HepG2 (cell line): ENCODE results near the gene OGFOD3. TPM values are rescaled to one million over a fixed set of nuclear protein-coding genes. Genes with fewer than 3 reads are reported as not detected.

ENCODE experiments used
- AGO2 ChIP-seq: fragments of 200-400 bp; formaldehyde crosslinking; optimal IDR thresholded peaks from 2 replicates; pipeline ENCODE3; 2017; ENCODE audit warnings: mild to moderate bottlenecking, low read depth, low read length, moderate library complexity
- ERF ChIP-seq: IDR thresholded peaks from 2 replicates; pipeline ENCODE4 v1.6.1; 2018; ENCODE audit warnings: missing biosample characterization, missing genetic modification reagents
- FOXP1 ChIP-seq, 2 experiments: fragments of 450-650 bp in 1 of 2; IDR thresholded peaks; 2 replicates each; pipeline ENCODE4 v1.6.1; 2017 to 2018; ENCODE audit warnings: antibody characterized with exemption in 1 of 2
- ONECUT2 ChIP-seq: sonication (generic); formaldehyde crosslinking; IDR thresholded peaks from 2 replicates; pipeline ENCODE4 v1.4.0; 2020; ENCODE audit warnings: missing genetic modification reagents
- SP1 ChIP-seq, 2 experiments: fragments of 450-650 bp in 1 of 2; sonication (generic) in 1 of 2; formaldehyde crosslinking in 1 of 2; IDR thresholded peaks; 2 replicates each; pipeline versions ENCODE4 v1.4.0 to v1.6.1; 2016 to 2020; ENCODE audit warnings: missing genetic modification reagents in 1 of 2
- SSRP1 ChIP-seq: IDR thresholded peaks from 2 replicates; pipeline ENCODE4 v1.6.1; 2016; ENCODE audit warnings: control low read depth
- ZNF552 ChIP-seq: sonication (generic); formaldehyde crosslinking; IDR thresholded peaks from 2 replicates; pipeline ENCODE4 v1.9.0; 2022; ENCODE audit warnings: missing genetic modification reagents, mild to moderate bottlenecking, borderline replicate concordance
- ZNF567 ChIP-seq: sonication (generic); formaldehyde crosslinking; IDR thresholded peaks from 2 replicates; pipeline ENCODE4 v1.8.1; 2023; ENCODE audit warnings: mild to moderate bottlenecking, missing genetic modification reagents, borderline replicate concordance
- ZNF724P ChIP-seq: sonication (generic); formaldehyde crosslinking; IDR thresholded peaks from 2 replicates; pipeline ENCODE4 v1.8.0; 2022; ENCODE audit warnings: missing genetic modification reagents, borderline replicate concordance
- ZNF775 ChIP-seq: sonication (generic); formaldehyde crosslinking; IDR thresholded peaks from 2 replicates; pipeline ENCODE4 v1.4.0; 2020; ENCODE audit warnings: missing genetic modification reagents, mild to moderate bottlenecking, moderate library complexity, borderline replicate concordance
- polyA plus RNA-seq, 8 experiments: library from polyadenylated mRNA; depleted of rRNA in 3 of 8; stranded (reverse) in 7 of 8; unstranded in 1 of 8; fragments of >200 nt; fragmentation: Illumina TruSeq in 4 of 8; extraction: Trizol in 4 of 8; gene quantifications; 2 replicates each; pipeline versions ENCODE4 v1.2.1 to v1.2.3, GENCODE V29; 2011 to 2016; ENCODE audit warnings: low read depth in 4 of 8, missing spikeins in 1 of 8, mixed read lengths in 1 of 8; ENCODE audit not compliant: insufficient read depth in 1 of 8
- total RNA-seq, 5 experiments: library from RNA; depleted of rRNA; stranded (reverse); fragments of >200 nt; fragmentation: Illumina TruSeq; extraction: Trizol; gene quantifications; 2 replicates each; pipeline ENCODE4 v1.2.3, GENCODE V29; 2016; ENCODE audit warnings: low read depth in 1 of 5
- TF ChIP-seq, protein P1 (sequence below): sonication (generic); formaldehyde crosslinking; IDR thresholded peaks from 2 replicates; pipeline ENCODE4 v1.4.0; 2020; ENCODE audit warnings: missing genetic modification reagents
- TF ChIP-seq, protein P2 (sequence below): sonication (generic); formaldehyde crosslinking; IDR thresholded peaks from 2 replicates; pipeline ENCODE4 v1.4.0; 2020; ENCODE audit warnings: mild to moderate bottlenecking, low read depth, missing genetic modification reagents
- TF ChIP-seq, protein P3 (sequence below): sonication (generic); formaldehyde crosslinking; IDR thresholded peaks from 2 replicates; pipeline ENCODE4 v1.5.1; 2020; ENCODE audit warnings: missing genetic modification reagents, mild to moderate bottlenecking, borderline replicate concordance
- TF ChIP-seq, protein P4 (sequence below): sonication (generic); formaldehyde crosslinking; IDR thresholded peaks from 2 replicates; pipeline ENCODE4 v1.4.0; 2020; ENCODE audit warnings: low read depth, mild to moderate bottlenecking, missing genetic modification reagents
- TF ChIP-seq, protein P5 (sequence below): sonication (generic); formaldehyde crosslinking; IDR thresholded peaks from 2 replicates; pipeline ENCODE4 v1.5.0; 2020; ENCODE audit warnings: mild to moderate bottlenecking, missing genetic modification reagents, borderline replicate concordance

The OGFOD3 gene
- total and polyA plus RNA-seq, 2 of the 13 experiments (the other 11 are each of a cell fraction or from before 2014, with no cell fraction given) = 40.0 to 42.1 TPM

DNA sequence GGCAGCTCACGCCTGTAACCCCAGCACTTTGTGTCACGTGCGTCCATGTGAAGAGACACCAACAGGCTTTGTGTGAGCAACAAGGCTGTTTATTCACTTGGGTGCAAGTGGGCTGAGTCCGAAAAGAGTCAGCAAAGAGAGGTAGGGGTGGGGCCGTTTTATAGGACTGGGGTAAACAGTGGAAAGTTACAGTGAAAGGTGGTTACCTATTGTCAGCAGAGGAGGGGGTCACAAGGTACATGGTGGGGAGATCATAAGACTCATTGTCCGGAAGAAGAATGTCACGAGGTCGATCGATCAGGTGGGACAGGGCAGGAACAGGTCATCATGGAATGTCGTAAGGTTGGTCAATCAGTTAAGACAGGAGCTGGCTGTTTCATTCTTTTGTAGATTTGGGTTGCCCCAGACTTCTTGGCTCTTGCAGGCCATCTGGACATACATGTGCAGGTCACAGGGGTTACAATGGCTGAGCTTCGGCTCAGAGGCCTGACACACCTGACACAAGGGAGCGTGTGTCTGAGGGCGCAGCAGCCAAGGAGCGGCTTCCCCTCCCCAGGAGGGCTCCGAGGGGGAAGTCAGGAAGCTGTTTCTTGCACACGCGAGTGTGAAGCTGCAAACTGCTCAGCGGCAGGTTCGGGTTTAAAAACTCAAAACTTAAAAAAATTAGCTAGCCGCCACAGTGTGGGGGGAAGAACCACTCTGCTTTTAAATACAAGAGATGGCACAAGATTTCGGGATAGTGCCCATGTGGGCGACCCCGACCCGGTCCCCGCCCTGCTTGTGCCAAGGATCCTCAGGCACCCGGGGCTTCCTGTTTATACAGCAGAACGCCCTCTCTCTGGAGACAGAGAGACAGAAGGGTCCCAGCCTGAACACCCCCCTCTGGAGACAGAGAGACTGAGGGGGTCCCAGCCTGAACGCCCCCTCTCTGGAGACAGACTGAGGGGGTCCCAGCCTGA is 71.8 kb downstream of the OGFOD3 start (continued):
- TF ChIP-seq, protein P1, sequence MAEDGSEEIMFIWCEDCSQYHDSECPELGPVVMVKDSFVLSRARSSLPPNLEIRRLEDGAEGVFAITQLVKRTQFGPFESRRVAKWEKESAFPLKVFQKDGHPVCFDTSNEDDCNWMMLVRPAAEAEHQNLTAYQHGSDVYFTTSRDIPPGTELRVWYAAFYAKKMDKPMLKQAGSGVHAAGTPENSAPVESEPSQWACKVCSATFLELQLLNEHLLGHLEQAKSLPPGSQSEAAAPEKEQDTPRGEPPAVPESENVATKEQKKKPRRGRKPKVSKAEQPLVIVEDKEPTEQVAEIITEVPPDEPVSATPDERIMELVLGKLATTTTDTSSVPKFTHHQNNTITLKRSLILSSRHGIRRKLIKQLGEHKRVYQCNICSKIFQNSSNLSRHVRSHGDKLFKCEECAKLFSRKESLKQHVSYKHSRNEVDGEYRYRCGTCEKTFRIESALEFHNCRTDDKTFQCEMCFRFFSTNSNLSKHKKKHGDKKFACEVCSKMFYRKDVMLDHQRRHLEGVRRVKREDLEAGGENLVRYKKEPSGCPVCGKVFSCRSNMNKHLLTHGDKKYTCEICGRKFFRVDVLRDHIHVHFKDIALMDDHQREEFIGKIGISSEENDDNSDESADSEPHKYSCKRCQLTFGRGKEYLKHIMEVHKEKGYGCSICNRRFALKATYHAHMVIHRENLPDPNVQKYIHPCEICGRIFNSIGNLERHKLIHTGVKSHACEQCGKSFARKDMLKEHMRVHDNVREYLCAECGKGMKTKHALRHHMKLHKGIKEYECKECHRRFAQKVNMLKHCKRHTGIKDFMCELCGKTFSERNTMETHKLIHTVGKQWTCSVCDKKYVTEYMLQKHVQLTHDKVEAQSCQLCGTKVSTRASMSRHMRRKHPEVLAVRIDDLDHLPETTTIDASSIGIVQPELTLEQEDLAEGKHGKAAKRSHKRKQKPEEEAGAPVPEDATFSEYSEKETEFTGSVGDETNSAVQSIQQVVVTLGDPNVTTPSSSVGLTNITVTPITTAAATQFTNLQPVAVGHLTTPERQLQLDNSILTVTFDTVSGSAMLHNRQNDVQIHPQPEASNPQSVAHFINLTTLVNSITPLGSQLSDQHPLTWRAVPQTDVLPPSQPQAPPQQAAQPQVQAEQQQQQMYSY (CRISPR knock-in tag) = no peak; the same call in 1 of the 2 replicates
- peak; percentile 62; the same call in 1 of the 2 replicates for TF ChIP-seq ZNF567 (CRISPR knock-in tag)
- peak; percentile 100 for TF ChIP-seq ONECUT2 (CRISPR knock-in tag)
- no peak for TF ChIP-seq ZNF775 (CRISPR knock-in tag)
- TF ChIP-seq SSRP1 (CRISPR knock-in tag) = peak; percentile 98
- TF ChIP-seq, protein P2, sequence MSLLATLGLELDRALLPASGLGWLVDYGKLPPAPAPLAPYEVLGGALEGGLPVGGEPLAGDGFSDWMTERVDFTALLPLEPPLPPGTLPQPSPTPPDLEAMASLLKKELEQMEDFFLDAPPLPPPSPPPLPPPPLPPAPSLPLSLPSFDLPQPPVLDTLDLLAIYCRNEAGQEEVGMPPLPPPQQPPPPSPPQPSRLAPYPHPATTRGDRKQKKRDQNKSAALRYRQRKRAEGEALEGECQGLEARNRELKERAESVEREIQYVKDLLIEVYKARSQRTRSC (CRISPR knock-in tag) = no peak
- no peak for TF ChIP-seq AGO2
- TF ChIP-seq ZNF552 = peak; percentile 56; the same call in 1 of the 2 replicates
- peak; percentile 98 for TF ChIP-seq ERF
- TF ChIP-seq, protein P3, sequence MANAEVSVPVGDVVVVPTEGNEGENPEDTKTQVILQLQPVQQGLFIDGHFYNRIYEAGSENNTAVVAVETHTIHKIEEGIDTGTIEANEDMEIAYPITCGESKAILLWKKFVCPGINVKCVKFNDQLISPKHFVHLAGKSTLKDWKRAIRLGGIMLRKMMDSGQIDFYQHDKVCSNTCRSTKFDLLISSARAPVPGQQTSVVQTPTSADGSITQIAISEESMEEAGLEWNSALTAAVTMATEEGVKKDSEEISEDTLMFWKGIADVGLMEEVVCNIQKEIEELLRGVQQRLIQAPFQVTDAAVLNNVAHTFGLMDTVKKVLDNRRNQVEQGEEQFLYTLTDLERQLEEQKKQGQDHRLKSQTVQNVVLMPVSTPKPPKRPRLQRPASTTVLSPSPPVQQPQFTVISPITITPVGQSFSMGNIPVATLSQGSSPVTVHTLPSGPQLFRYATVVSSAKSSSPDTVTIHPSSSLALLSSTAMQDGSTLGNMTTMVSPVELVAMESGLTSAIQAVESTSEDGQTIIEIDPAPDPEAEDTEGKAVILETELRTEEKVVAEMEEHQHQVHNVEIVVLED (CRISPR knock-in tag) = peak; percentile 46; the same call in 1 of the 2 replicates
- no peak; the same call in 1 of the 2 replicates for TF ChIP-seq ZNF724P (CRISPR knock-in tag)
- TF ChIP-seq, protein P4, sequence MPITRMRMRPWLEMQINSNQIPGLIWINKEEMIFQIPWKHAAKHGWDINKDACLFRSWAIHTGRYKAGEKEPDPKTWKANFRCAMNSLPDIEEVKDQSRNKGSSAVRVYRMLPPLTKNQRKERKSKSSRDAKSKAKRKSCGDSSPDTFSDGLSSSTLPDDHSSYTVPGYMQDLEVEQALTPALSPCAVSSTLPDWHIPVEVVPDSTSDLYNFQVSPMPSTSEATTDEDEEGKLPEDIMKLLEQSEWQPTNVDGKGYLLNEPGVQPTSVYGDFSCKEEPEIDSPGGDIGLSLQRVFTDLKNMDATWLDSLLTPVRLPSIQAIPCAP = peak; percentile 24; the same call in 1 of the 2 replicates
- TF ChIP-seq, protein P5, sequence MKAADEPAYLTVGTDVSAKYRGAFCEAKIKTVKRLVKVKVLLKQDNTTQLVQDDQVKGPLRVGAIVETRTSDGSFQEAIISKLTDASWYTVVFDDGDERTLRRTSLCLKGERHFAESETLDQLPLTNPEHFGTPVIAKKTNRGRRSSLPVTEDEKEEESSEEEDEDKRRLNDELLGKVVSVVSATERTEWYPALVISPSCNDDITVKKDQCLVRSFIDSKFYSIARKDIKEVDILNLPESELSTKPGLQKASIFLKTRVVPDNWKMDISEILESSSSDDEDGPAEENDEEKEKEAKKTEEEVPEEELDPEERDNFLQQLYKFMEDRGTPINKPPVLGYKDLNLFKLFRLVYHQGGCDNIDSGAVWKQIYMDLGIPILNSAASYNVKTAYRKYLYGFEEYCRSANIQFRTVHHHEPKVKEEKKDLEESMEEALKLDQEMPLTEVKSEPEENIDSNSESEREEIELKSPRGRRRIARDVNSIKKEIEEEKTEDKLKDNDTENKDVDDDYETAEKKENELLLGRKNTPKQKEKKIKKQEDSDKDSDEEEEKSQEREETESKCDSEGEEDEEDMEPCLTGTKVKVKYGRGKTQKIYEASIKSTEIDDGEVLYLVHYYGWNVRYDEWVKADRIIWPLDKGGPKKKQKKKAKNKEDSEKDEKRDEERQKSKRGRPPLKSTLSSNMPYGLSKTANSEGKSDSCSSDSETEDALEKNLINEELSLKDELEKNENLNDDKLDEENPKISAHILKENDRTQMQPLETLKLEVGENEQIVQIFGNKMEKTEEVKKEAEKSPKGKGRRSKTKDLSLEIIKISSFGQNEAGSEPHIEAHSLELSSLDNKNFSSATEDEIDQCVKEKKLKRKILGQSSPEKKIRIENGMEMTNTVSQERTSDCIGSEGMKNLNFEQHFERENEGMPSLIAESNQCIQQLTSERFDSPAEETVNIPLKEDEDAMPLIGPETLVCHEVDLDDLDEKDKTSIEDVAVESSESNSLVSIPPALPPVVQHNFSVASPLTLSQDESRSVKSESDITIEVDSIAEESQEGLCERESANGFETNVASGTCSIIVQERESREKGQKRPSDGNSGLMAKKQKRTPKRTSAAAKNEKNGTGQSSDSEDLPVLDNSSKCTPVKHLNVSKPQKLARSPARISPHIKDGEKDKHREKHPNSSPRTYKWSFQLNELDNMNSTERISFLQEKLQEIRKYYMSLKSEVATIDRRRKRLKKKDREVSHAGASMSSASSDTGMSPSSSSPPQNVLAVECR (CRISPR knock-in tag) = peak; percentile 86
- TF ChIP-seq SP1 (IDR thresholded peaks at IDR 0.05) = no peak
- TF ChIP-seq SP1 (CRISPR knock-in tag; IDR thresholded peaks at IDR 0.05) = 0 out of 2 replicates have a peak, but pooled peaks have one; percentile 15
- TF ChIP-seq FOXP1 (IDR thresholded peaks at IDR 0.05) = peak; percentile 99
- peak; percentile 99 for TF ChIP-seq FOXP1 (CRISPR knock-in tag; IDR thresholded peaks at IDR 0.05)
